ENCODE measurements around the gene WDR45B. TPM values are rescaled to one million over a fixed set of nuclear protein-coding genes. Genes with fewer than 3 reads are reported as not detected.

The WDR45B gene
- total RNA-seq, 2 donors from 2014 or later: 50.0 to 55.7 TPM

DNA sequence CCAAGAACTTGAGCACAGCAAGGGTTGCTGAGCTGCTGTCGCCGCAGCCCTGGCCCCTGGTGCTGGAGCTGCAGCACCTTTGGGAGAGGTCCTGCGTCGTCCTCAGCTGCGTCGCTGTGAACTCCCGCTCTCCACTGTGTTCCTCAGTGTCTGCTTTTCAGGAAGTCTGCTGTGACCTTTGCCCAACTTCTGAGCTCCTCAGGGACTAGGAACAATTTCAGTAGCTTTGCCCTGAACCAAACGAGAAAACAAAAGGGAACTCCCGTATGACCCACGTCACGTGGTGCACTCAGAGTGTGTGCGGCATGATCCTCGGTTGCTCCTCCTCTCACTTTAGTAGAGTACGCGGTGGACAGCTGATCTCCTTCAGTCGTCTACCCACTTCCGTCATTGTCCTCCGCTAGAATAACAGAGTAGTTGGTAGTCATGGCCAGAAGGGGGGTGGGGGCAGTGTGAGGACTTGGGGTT, 44.2 kb downstream of the WDR45B start:
- H3K4me3 ChIP-seq: no peak overlapping the region
- no peak for DNase-seq (ENCODE audit: low spot score)
- H3K4me1 ChIP-seq (ENCODE audit: control insufficient read depth in 1 of 2, low read depth in 2 of 2): no peaks in the 10 kb centered on the region
- no peak overlapping the region for H3K27ac ChIP-seq
- H3K27me3 ChIP-seq (replicated peaks; ENCODE audit: insufficient read depth): no peaks in the 10 kb centered on the region
- H3K36me3 ChIP-seq: peaks cover 33% of the 10 kb centered on the region
- peak; percentile 41 for ATAC-seq (ENCODE audit: insufficient number of reproducible peaks, low FRiP score, low read depth)
- H3K9me3 ChIP-seq: no peaks in the 10 kb centered on the region
- TF ChIP-seq, protein P1, sequence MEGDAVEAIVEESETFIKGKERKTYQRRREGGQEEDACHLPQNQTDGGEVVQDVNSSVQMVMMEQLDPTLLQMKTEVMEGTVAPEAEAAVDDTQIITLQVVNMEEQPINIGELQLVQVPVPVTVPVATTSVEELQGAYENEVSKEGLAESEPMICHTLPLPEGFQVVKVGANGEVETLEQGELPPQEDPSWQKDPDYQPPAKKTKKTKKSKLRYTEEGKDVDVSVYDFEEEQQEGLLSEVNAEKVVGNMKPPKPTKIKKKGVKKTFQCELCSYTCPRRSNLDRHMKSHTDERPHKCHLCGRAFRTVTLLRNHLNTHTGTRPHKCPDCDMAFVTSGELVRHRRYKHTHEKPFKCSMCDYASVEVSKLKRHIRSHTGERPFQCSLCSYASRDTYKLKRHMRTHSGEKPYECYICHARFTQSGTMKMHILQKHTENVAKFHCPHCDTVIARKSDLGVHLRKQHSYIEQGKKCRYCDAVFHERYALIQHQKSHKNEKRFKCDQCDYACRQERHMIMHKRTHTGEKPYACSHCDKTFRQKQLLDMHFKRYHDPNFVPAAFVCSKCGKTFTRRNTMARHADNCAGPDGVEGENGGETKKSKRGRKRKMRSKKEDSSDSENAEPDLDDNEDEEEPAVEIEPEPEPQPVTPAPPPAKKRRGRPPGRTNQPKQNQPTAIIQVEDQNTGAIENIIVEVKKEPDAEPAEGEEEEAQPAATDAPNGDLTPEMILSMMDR (IDR thresholded peaks at IDR 0.05): no peak

DNA sequence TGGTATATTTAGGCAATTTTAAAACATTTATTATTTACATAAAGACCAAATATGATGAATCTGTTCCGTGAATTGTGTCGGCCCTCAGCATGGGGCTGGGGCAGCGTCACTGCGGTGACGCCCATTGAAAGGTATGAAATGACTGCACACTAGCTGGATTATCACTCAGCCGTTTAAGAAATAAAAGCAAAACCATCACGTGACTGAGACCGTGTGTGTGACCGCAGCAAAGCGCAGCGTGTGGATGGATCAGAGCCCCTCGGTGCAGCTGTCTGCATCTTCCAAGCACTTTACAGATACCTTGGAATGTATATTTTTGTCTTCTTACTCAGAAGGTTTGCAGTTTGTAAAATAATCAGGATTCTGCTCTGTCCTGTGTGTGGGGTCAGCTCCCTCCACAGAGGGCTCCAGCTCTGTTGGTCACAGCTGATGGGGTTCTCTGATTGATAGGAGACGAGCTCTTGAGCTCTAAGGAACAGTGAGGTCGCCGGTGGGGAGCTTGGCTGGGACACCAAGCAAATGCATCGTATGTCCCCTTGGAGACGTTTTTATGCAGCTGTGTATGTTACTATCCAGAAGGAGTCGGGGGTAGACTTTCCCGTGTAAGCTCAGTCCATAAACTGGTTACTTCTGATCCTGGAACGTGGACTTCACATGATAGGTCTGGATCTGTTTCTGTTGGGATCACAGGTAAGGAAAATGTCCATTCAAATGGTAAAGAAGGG, 45.1 kb downstream of the WDR45B start:
- Histone ChIP-seq H3K27ac (no peak overlapping the region), H3K9me3 (no peaks in the 10 kb centered on the region), H3K4me3 (no peak overlapping the region), H3K36me3 (peaks cover 33% of the 10 kb centered on the region), H3K27me3 (replicated peaks; ENCODE audit: insufficient read depth) (no peaks in the 10 kb centered on the region), H3K4me1 (ENCODE audit: control insufficient read depth in 1 of 2, low read depth in 2 of 2) (no peaks in the 10 kb centered on the region)
- TF ChIP-seq, protein P1 (IDR thresholded peaks at IDR 0.05): no peak
- ATAC-seq (ENCODE audit: insufficient number of reproducible peaks, low FRiP score, low read depth) (no peak), DNase-seq (ENCODE audit: low spot score) (no peak)

DNA sequence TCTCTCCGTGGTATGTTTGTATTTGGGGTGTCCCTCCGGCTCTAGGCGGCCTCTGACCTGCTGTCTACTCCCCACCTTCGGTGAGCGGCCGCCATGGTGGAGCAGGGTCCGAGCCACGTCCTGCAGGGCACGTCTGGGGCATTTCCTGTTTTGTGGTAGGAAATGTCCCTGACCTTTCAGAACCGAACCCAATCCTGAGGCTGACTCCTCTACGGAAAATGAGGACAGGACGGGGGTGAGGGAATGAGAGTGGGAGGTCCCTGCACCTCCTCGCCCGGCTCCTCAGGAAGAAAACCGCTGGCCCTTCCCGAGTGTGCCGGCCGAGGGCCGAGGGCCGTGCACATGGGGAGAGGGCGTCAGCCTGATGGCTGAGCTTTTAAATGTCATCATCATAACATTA, 45.8 kb downstream of the WDR45B start:
- Histone ChIP-seq H3K4me1 (ENCODE audit: control insufficient read depth in 1 of 2, low read depth in 2 of 2) (no peaks in the 10 kb centered on the region), H3K9me3 (no peaks in the 10 kb centered on the region), H3K27me3 (replicated peaks; ENCODE audit: insufficient read depth) (no peaks in the 10 kb centered on the region), H3K4me3 (no peak overlapping the region), H3K36me3 (peaks cover 33% of the 10 kb centered on the region), H3K27ac (no peak overlapping the region)
- ATAC-seq (ENCODE audit: insufficient number of reproducible peaks, low FRiP score, low read depth): no peak
- TF ChIP-seq, protein P1 (IDR thresholded peaks at IDR 0.05): no peak
- no peak for DNase-seq (ENCODE audit: low spot score)

DNA sequence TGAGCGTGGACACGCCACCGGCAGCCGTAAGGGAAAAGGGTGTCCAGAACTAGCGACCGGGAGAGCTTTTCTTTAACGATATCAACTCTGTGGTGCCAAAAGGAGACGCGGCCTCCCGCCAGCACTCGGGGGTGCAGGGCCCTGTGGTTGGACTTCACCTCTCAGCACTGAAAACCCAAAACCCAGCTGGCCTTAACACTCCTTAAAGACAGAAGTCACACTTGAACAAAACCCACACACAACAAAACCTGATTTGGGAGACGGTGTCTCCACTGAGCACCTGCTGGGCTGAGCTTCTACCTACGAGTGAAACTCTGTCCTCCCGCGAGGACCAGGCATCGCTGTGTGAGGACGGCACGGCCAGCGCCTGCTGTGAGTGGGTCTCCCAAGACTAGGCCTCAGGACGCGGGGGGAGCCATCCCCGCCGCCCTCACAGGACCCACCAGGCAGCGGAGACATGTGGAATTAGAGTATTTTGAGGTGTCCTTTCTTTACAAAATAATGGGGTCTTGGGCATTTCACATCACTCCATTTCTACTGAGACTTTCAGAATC, 46.7 kb downstream of the WDR45B start:
- TF ChIP-seq, protein P1 (IDR thresholded peaks at IDR 0.05): no peak
- no peak overlapping the region for H3K4me3 ChIP-seq
- DNase-seq (ENCODE audit: low spot score) (no peak), ATAC-seq (ENCODE audit: insufficient number of reproducible peaks, low FRiP score, low read depth) (no peak)
- peaks cover 38% of the 10 kb centered on the region for H3K36me3 ChIP-seq
- no peaks in the 10 kb centered on the region for H3K4me1 ChIP-seq (ENCODE audit: control insufficient read depth in 1 of 2, low read depth in 2 of 2)
- no peak overlapping the region for H3K27ac ChIP-seq
- H3K9me3 ChIP-seq: no peaks in the 10 kb centered on the region
- no peaks in the 10 kb centered on the region for H3K27me3 ChIP-seq (replicated peaks; ENCODE audit: insufficient read depth)

DNA sequence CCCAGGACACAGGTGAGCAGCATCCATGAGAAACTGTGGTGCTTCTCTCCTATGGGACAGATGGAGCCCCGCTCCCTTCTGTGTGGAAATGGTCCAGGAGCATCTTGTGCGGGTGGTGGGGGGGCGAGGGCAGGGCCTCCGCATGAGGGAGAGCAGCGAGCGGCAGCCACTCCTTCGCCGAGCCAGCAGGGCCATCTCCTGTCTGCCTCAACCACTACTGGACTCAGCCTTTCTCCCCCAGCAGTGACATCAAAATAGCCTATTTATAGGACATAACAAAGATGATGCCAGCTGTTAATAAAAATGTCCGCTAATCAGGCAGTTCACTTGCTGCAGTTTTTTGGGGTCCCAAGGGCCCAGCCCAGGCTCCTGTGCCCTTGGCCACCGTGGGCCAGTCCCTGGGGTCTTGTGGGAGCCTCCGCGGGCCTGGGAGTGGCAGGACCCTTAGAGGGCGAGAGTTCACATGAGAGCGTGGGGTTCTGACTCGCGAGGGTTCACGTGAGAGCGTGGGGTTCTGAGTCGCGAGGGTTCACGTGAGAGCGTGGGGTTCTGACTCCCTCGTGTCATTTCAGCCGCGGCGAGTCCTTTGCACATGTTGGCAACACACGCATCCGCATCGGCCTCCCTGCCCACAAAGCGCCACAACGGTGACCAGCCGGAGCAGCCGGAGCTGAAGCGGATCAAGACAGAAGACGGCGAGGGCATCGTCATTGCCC, 47.4 kb downstream of the WDR45B start:
- ATAC-seq (ENCODE audit: insufficient number of reproducible peaks, low FRiP score, low read depth): no peak
- Histone ChIP-seq H3K36me3 (peaks cover 40% of the 10 kb centered on the region), H3K27ac (no peak overlapping the region), H3K4me3 (no peak overlapping the region), H3K9me3 (no peaks in the 10 kb centered on the region), H3K4me1 (ENCODE audit: control insufficient read depth in 1 of 2, low read depth in 2 of 2) (no peaks in the 10 kb centered on the region), H3K27me3 (replicated peaks; ENCODE audit: insufficient read depth) (no peaks in the 10 kb centered on the region)
- TF ChIP-seq, protein P1 (IDR thresholded peaks at IDR 0.05): no peak
- no peak for DNase-seq (ENCODE audit: low spot score)
